ENCODE data around the gene SRPK1.
A peak's percentile ranks its signal among the peaks of the same experiment; 100 is the strongest.

The SRPK1 gene

GRCh38 chr6:35829306-35829705 is 91.6 kb downstream of the SRPK1 start:
- no peak for DNase-seq (ENCODE audit: extremely low read depth in 1 of 2, low read depth in 1 of 2)

GRCh38 chr6:35824552-35825192 is 96.2 kb downstream of the SRPK1 start:
- DNase-seq (ENCODE audit: extremely low read depth in 1 of 2, low read depth in 1 of 2): no peak

- no peak for DNase-seq (ENCODE audit: extremely low read depth in 1 of 2, low read depth in 1 of 2)
Observed at GRCh38 chr6:35823601-35824000, 97.3 kb downstream of the SRPK1 start.

- no peak for DNase-seq (ENCODE audit: extremely low read depth in 1 of 2, low read depth in 1 of 2)
Observed at GRCh38 chr6:35817515-35817914, 103.4 kb downstream of the SRPK1 start.

GRCh38 chr6:35811699-35811995 is 109.3 kb downstream of the SRPK1 start:
- no peak for DNase-seq (ENCODE audit: extremely low read depth in 1 of 2, low read depth in 1 of 2)

GRCh38 chr6:35810971-35811698 is 109.8 kb downstream of the SRPK1 start:
- no peak for DNase-seq (ENCODE audit: extremely low read depth in 1 of 2, low read depth in 1 of 2)

GRCh38 chr6:35809809-35810208 is 111.1 kb downstream of the SRPK1 start:
- no peak for DNase-seq (ENCODE audit: extremely low read depth in 1 of 2, low read depth in 1 of 2)

- no peak for DNase-seq (ENCODE audit: extremely low read depth in 1 of 2, low read depth in 1 of 2)
Observed at GRCh38 chr6:35808688-35809087, 112.2 kb downstream of the SRPK1 start.

GRCh38 chr6:35804996-35805736 is 115.7 kb downstream of the SRPK1 start, which contains the start of gene LHFPL5:
LHFPL5 (plus strand) TSS chr6:35805352; CDS start chr6:35805671, 319 bp downstream.
- DNase-seq (ENCODE audit: extremely low read depth in 1 of 2, low read depth in 1 of 2): peak in 1 of 2 donors; percentile 25

- no peak for DNase-seq (ENCODE audit: extremely low read depth in 1 of 2, low read depth in 1 of 2)
Observed at GRCh38 chr6:35801148-35801547, 119.8 kb downstream of the SRPK1 start.

GRCh38 chr6:35798706-35799105 is 122.2 kb downstream of the SRPK1 start:
- no peak for DNase-seq (ENCODE audit: extremely low read depth in 1 of 2, low read depth in 1 of 2)

- DNase-seq (ENCODE audit: extremely low read depth in 1 of 2, low read depth in 1 of 2): no peak
Observed at GRCh38 chr6:35797837-35798526, 122.9 kb downstream of the SRPK1 start.

- DNase-seq (ENCODE audit: extremely low read depth in 1 of 2, low read depth in 1 of 2): no peak
Observed at GRCh38 chr6:35796236-35796635, 124.7 kb downstream of the SRPK1 start.

GRCh38 chr6:35795453-35796071 is 125.3 kb downstream of the SRPK1 start:
- DNase-seq (ENCODE audit: extremely low read depth in 1 of 2, low read depth in 1 of 2): no peak

- DNase-seq (ENCODE audit: extremely low read depth in 1 of 2, low read depth in 1 of 2): no peak
Observed at GRCh38 chr6:35794536-35795452, 126.1 kb downstream of the SRPK1 start.

- no peak for DNase-seq (ENCODE audit: extremely low read depth in 1 of 2, low read depth in 1 of 2)
Observed at GRCh38 chr6:35790683-35791082, 130.2 kb downstream of the SRPK1 start.

- no peak for DNase-seq (ENCODE audit: extremely low read depth in 1 of 2, low read depth in 1 of 2)
Observed at GRCh38 chr6:35788423-35788982, 132.4 kb downstream of the SRPK1 start.

GRCh38 chr6:35787266-35788218 is 133.4 kb downstream of the SRPK1 start:
- DNase-seq (ENCODE audit: extremely low read depth in 1 of 2, low read depth in 1 of 2): no peak

Data from activated CD8-positive, alpha-beta memory T cell treated with anti-CD3 and anti-CD28 coated beads for 1 hour (primary cell).